CD14-positive monocyte (primary cell): ENCODE results near the gene CHRNB1. TPM values are rescaled to one million over a fixed set of nuclear protein-coding genes. Genes with fewer than 3 reads are reported as not detected.
A peak's percentile ranks its signal among the peaks of the same experiment; 100 is the strongest.

Experiments
- DNase-seq, 3 donors: peaks; one replicate each; pipeline ENCODE4 v3.0.0-alpha.2; 2011 to 2022
- H2AFZ ChIP-seq: 2 replicates; pipeline ENCODE4 v1.6.0; 2012; ENCODE audit warnings: mild to moderate bottlenecking, low read depth, low read length, inconsistent platforms; ENCODE audit not compliant: insufficient read depth, poor library complexity, severe bottlenecking
- H3K27ac ChIP-seq, 2 donors: 1 replicate in 1 of 2; 2 replicates in 1 of 2; pipeline ENCODE4 v1.5.1; 2012 to 2013; ENCODE audit warnings: low read length in 2 of 2, control low read depth in 1 of 2, inconsistent platforms in 1 of 2, low read depth in 1 of 2, mild to moderate bottlenecking in 1 of 2
- H3K27me3 ChIP-seq, 2 donors: one replicate each; pipeline versions ENCODE4 v1.6.0 to v1.6.1; 2011 to 2013; ENCODE audit warnings: low read length in 2 of 2; ENCODE audit not compliant: control insufficient read depth in 2 of 2, insufficient read depth in 2 of 2
- H3K36me3 ChIP-seq, 2 donors: replicated peaks in 1 of 2; 1 replicate in 1 of 2; 2 replicates in 1 of 2; pipeline versions ENCODE4 v1.5.1 to v1.6.1; 2012 to 2013; ENCODE audit warnings: low read length in 2 of 2, control low read depth in 1 of 2, inconsistent platforms in 1 of 2, mild to moderate bottlenecking in 1 of 2; ENCODE audit not compliant: insufficient read depth in 2 of 2, control insufficient read depth in 1 of 2
- H3K4me1 ChIP-seq, 2 donors: 1 replicate in 1 of 2; 2 replicates in 1 of 2; pipeline versions ENCODE4 v1.5.1 to v1.6.1; 2012 to 2013; ENCODE audit warnings: low read length in 2 of 2, control low read depth in 1 of 2, inconsistent platforms in 1 of 2, mild to moderate bottlenecking in 1 of 2, moderate library complexity in 1 of 2; ENCODE audit not compliant: insufficient read depth in 2 of 2, control insufficient read depth in 1 of 2
- H3K4me2 ChIP-seq: replicated peaks from 2 replicates; pipeline ENCODE3; 2012; ENCODE audit warnings: low read length, moderate library complexity, mild to moderate bottlenecking; ENCODE audit not compliant: poor library complexity, severe bottlenecking; ENCODE audit errors: extremely low read depth
- H3K4me3 ChIP-seq, 3 experiments: fragments of 200-600 bp in 1 of 3; sonication (generic) in 1 of 3; replicated peaks in 1 of 3; 1 replicate in 2 of 3; 2 replicates in 1 of 3; pipeline ENCODE4 v1.5.1; 2011 to 2013; ENCODE audit warnings: low read length in 3 of 3, mild to moderate bottlenecking in 3 of 3, control low read depth in 2 of 3, low read depth in 2 of 3, inconsistent platforms in 1 of 3, moderate library complexity in 1 of 3
- H3K79me2 ChIP-seq: 2 replicates; pipeline ENCODE4 v1.6.0; 2012; ENCODE audit warnings: mild to moderate bottlenecking, control low read depth, inconsistent platforms, low read length, moderate library complexity; ENCODE audit not compliant: insufficient read depth
- H3K9ac ChIP-seq: 2 replicates; pipeline ENCODE4 v1.6.0; 2017; ENCODE audit warnings: low read length, mild to moderate bottlenecking; ENCODE audit not compliant: insufficient read depth, poor library complexity, severe bottlenecking
- H3K9me3 ChIP-seq, 2 donors: replicated peaks in 1 of 2; 1 replicate in 1 of 2; 2 replicates in 1 of 2; pipeline versions ENCODE4 v1.5.1 to v1.6.1; 2012 to 2013; ENCODE audit warnings: low read length in 2 of 2, control low read depth in 1 of 2; ENCODE audit not compliant: control insufficient read depth in 1 of 2, insufficient read depth in 1 of 2
- H4K20me1 ChIP-seq: 2 replicates; pipeline ENCODE4 v1.6.0; 2012; ENCODE audit warnings: mild to moderate bottlenecking, low read length, control low read depth, moderate library complexity; ENCODE audit not compliant: insufficient read depth
- H3K27ac Mint-ChIP-seq, 7 donors: one replicate each; pipeline ENCODE4 v1.8.0; 2020; ENCODE audit warnings: mild to moderate bottlenecking in 7 of 7, mixed read lengths in 7 of 7, moderate library complexity in 6 of 7, inconsistent platforms in 2 of 7
- H3K27me3 Mint-ChIP-seq, 3 donors: one replicate each; pipeline ENCODE4 v1.8.0; 2021 to 2022; ENCODE audit warnings: low read depth in 3 of 3, mild to moderate bottlenecking in 3 of 3, mixed read lengths in 3 of 3, moderate library complexity in 3 of 3, inconsistent platforms in 1 of 3
- H3K36me3 Mint-ChIP-seq, 2 donors: one replicate each; pipeline ENCODE4 v1.8.0; 2020; ENCODE audit warnings: mixed read lengths in 2 of 2, inconsistent platforms in 1 of 2, mild to moderate bottlenecking in 1 of 2
- H3K4me1 Mint-ChIP-seq: one replicate; pipeline ENCODE4 v1.8.0; 2020; ENCODE audit warnings: mild to moderate bottlenecking, mixed read lengths
- H3K4me3 Mint-ChIP-seq, 2 donors: one replicate each; pipeline ENCODE4 v1.8.0; 2020; ENCODE audit warnings: mild to moderate bottlenecking in 2 of 2, mixed read lengths in 2 of 2, moderate library complexity in 1 of 2
- H3K9me3 Mint-ChIP-seq, 7 donors: one replicate each; pipeline ENCODE4 v1.8.0; 2020 to 2022; ENCODE audit warnings: mixed read lengths in 7 of 7, mild to moderate bottlenecking in 6 of 7, moderate library complexity in 6 of 7, inconsistent platforms in 2 of 7
- WGBS: methylation state at CpG from one replicate; pipeline ENCODE4 v1.1.5; 2013; ENCODE audit warnings: missing lambda C conversion rate; ENCODE audit not compliant: insufficient coverage; 5-methylcytosine and 5-hydroxymethylcytosine counted together
- intact Hi-C, 2 donors: fragments of 100-400 bp; cut with micrococcal nuclease; formaldehyde crosslinking; loops; one replicate each; pipeline versions ENCODE4 v1.15.0 to v1.15.1; 2023
- polyA plus RNA-seq, 3 donors: library from polyadenylated mRNA; depleted of rRNA in 1 of 3; unstranded in 2 of 3; stranded (reverse) in 1 of 3; fragments of 300-500 nt in 2 of 3; fragments of >200 nt in 1 of 3; fragmentation: Illumina TruSeq in 2 of 3; gene quantifications; 1 replicate in 2 of 3; 2 replicates in 1 of 3; pipeline ENCODE4 v1.2.3, GENCODE V29; 2012 to 2021
- TF ChIP-seq, protein P1 (sequence below): fragments of 200-600 bp; IDR thresholded peaks from one replicate; pipeline ENCODE4 v1.8.0; 2022; ENCODE audit warnings: antibody characterized with exemption, mild to moderate bottlenecking

Gene CHRNB1
- polyA plus RNA-seq, 3 donors = 9.3 to 15.7 (median 14.7) TPM

DNA sequence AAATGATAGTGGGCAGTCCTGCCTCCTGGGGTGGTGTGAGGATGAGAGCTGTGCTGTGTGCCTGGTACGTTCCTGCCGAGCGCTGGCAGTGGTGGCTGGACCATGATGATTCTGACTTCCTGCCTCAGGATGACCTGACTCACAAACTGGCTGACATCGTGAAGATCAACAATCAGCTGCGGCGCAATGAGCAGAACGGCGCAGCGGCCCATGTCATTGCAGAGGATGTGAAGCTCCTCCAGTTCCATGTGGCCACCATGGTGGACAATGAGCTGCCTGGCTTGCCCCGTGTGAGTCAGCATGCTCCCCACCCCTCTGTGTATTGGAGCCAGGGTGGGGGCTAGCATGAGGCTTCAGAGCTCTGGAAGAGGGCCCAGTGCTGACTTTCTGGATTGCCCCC lies 52.4 kb downstream of the CHRNB1 start:
- Mint-ChIP-seq H3K4me3 (no peak overlapping the region), H3K27me3 (peaks cover 0 to 4% (median 0%) of the 10 kb centered on the region in 3 donors), H3K9me3 (no peaks in the 10 kb centered on the region), H3K36me3 (peaks cover 81 to 91% of the 10 kb centered on the region in 2 donors), H3K4me1 (peaks cover 8% of the 10 kb centered on the region), H3K27ac (peak overlapping the region in 3 of 7 donors; percentile 4 to 50 (median 45))
- intact Hi-C loops = no loop called here
- H3K4me2 ChIP-seq = no peak overlapping the region
- DNase-seq = no peak
- WGBS = 96% methylated on average over 9 of the region's 10 CpGs
- no peaks in the 10 kb centered on the region for H3K9me3 ChIP-seq
- H4K20me1 ChIP-seq = peaks cover 68% of the 10 kb centered on the region
- TF ChIP-seq, protein P1, sequence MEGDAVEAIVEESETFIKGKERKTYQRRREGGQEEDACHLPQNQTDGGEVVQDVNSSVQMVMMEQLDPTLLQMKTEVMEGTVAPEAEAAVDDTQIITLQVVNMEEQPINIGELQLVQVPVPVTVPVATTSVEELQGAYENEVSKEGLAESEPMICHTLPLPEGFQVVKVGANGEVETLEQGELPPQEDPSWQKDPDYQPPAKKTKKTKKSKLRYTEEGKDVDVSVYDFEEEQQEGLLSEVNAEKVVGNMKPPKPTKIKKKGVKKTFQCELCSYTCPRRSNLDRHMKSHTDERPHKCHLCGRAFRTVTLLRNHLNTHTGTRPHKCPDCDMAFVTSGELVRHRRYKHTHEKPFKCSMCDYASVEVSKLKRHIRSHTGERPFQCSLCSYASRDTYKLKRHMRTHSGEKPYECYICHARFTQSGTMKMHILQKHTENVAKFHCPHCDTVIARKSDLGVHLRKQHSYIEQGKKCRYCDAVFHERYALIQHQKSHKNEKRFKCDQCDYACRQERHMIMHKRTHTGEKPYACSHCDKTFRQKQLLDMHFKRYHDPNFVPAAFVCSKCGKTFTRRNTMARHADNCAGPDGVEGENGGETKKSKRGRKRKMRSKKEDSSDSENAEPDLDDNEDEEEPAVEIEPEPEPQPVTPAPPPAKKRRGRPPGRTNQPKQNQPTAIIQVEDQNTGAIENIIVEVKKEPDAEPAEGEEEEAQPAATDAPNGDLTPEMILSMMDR = no peak
- H3K4me1 ChIP-seq = no peaks in the 10 kb centered on the region
- no peak overlapping the region for H3K9ac ChIP-seq
- H3K27me3 ChIP-seq = no peaks in the 10 kb centered on the region
- H2AFZ ChIP-seq = no peak overlapping the region
- H3K27ac ChIP-seq = no peak overlapping the region
- H3K4me3 ChIP-seq = no peak overlapping the region
- peaks cover 71 to 90% of the 10 kb centered on the region in 2 donors for H3K36me3 ChIP-seq
- H3K79me2 ChIP-seq = peaks cover 47% of the 10 kb centered on the region

DNA sequence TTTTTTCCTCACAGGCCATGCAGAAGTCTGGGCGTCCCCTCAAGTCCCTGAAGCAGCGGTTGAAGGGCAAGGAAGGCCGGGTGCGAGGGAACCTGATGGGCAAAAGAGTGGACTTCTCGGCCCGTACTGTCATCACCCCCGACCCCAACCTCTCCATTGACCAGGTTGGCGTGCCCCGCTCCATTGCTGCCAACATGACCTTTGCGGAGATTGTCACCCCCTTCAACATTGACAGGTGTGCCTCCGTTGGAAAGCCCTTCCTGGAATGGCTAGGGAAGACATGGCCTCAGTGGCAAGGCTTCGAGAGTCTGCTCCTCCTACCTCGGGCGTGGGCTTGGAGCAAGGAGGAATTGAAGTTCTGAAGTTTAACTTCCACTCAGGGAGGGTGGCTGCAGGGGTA lies 52.8 kb downstream of the CHRNB1 start:
- no peaks in the 10 kb centered on the region for H3K27me3 ChIP-seq
- H3K36me3 ChIP-seq = peaks cover 75 to 91% of the 10 kb centered on the region in 2 donors
- Mint-ChIP-seq H3K9me3 (no peaks in the 10 kb centered on the region), H3K4me1 (peaks cover 6% of the 10 kb centered on the region), H3K27ac (peak overlapping the region in 1 of 7 donors; percentile 50), H3K27me3 (peaks cover 0 to 4% (median 0%) of the 10 kb centered on the region in 3 donors), H3K4me3 (no peak overlapping the region), H3K36me3 (peaks cover 83 to 91% of the 10 kb centered on the region in 2 donors)
- no peak overlapping the region for H3K27ac ChIP-seq
- DNase-seq = no peak
- H3K9ac ChIP-seq = no peak overlapping the region
- H4K20me1 ChIP-seq = peaks cover 68% of the 10 kb centered on the region
- H3K4me3 ChIP-seq = no peak overlapping the region
- TF ChIP-seq, protein P1 = no peak
- H3K9me3 ChIP-seq = no peaks in the 10 kb centered on the region
- H3K4me2 ChIP-seq = no peak overlapping the region
- H3K79me2 ChIP-seq = peaks cover 42% of the 10 kb centered on the region
- intact Hi-C loops = no loop called here
- H3K4me1 ChIP-seq = no peaks in the 10 kb centered on the region
- WGBS = 93% methylated on average over 6 of the region's 14 CpGs
- no peak overlapping the region for H2AFZ ChIP-seq
